ENCODE results near the gene DAB2IP.

GRCh38 chr9:121672213-121672612 is 20.8 kb downstream of the DAB2IP start:
- TF ChIP-seq CTCF (IDR thresholded peaks at IDR 0.05), result no peak
- no peak for TF ChIP-seq EZH2phosphoT487 (IDR thresholded peaks at IDR 0.05)
- no peak for TF ChIP-seq EZH2 (IDR thresholded peaks at IDR 0.05)

All from neural progenitor cell (in vitro differentiated cells).